ENCODE results near the gene CCN2.

CCN2 gene

DNA sequence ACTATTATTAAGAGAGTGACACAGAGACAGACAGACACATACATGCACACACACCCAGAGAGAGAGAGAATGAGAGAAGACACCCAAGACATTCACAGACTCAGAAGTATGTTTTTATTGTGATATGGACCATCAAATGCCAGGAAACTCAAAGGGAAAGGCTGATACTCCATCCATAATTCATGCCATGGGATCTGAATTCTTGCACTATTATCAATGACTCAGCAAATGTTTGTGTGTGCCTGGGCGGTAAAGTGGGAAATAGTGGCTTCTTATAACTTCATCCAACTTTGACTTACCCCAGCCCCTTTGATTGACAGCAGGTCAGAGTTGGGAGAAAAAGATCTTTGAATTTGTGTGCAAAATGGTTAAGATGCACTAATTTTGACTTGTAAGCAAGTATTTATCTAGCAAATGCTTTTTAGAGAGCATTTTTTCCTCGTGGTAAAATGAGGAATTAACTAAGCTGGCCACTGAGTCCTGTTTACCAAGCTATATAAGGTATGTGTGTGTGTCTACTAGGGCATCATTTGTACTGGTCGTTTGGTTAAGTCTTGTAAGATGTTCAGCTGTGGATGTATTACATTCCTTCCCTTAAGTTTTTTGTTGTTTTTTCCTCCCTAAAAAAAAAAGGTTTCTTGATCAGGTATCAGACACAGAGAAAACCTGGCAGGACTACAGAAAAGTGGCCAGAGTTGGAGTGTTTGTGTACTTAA is 3.0 kb upstream of the CCN2 start:
- ChIA-PET CTCF (interaction anchor here (1.6 kb wide), 1 partner anchor 12 kb away, joined by 6 read pairs; no protein-coding TSS in a partner anchor), POLR2A (no interaction called here)
- DNase-seq (ENCODE audit: extremely low spot score) = no peak
- TF ChIP-seq L3MBTL2 (conservative IDR thresholded peaks at IDR 0.05) = no peak
- TF ChIP-seq CTBP1 (IDR thresholded peaks at IDR 0.05; ENCODE audit: borderline replicate concordance) = no peak
- no peak for TF ChIP-seq SUZ12 (IDR thresholded peaks at IDR 0.05)
- TF ChIP-seq, protein P1, sequence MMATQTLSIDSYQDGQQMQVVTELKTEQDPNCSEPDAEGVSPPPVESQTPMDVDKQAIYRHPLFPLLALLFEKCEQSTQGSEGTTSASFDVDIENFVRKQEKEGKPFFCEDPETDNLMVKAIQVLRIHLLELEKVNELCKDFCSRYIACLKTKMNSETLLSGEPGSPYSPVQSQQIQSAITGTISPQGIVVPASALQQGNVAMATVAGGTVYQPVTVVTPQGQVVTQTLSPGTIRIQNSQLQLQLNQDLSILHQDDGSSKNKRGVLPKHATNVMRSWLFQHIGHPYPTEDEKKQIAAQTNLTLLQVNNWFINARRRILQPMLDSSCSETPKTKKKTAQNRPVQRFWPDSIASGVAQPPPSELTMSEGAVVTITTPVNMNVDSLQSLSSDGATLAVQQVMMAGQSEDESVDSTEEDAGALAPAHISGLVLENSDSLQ (IDR thresholded peaks at IDR 0.05) = peak; percentile 81

DNA sequence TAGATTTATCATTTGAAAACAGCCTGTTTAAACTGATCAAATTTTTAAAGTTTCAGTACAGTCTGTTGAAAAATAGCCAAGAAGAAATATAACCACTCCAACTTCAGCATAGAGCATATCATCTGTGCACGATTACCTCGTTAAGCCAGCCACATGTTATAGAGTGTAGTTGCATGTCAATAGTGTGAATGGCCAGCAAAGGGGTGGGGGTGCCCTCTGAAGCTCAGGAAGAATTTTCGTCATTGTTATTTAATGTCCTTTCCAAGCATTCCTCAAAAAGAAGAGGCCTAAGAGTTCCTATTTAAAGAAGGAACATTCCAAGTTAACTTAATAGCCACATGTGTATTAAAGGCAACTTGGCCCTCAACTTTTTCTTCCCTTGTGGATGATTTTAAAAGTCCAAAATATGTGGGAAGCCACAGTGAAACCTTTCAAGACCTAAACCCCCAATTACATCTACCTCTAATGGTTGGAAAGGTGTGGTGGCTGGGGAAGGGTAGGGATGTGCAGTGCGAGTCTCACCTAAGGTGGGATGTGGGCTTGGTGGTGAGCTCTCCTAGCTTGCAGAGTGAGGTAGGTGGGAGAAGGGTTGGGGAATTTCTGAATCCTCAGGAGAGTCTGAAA is 1.8 kb upstream of the CCN2 start:
- TF ChIP-seq FOXK2 (IDR thresholded peaks at IDR 0.05) (no peak), LEF1 (IDR thresholded peaks at IDR 0.05; ENCODE audit: borderline replicate concordance) (no peak), BHLHE40 (IDR thresholded peaks at IDR 0.05; ENCODE audit: borderline replicate concordance) (no peak), SUZ12 (IDR thresholded peaks at IDR 0.05) (no peak), NFRKB (IDR thresholded peaks at IDR 0.05) (no peak), SP1 (IDR thresholded peaks at IDR 0.05) (no peak), ARNT (IDR thresholded peaks at IDR 0.05) (no peak), HDGF (IDR thresholded peaks at IDR 0.05; ENCODE audit: borderline replicate concordance) (no peak), ELF4 (IDR thresholded peaks at IDR 0.05) (no peak), ZNF384 (IDR thresholded peaks at IDR 0.05) (no peak), TARDBP (IDR thresholded peaks at IDR 0.05) (no peak), CTBP1 (IDR thresholded peaks at IDR 0.05; ENCODE audit: borderline replicate concordance) (no peak)
- DNase-seq (ENCODE audit: extremely low spot score) = no peak
- ChIA-PET CTCF (interaction anchor here (1.1 kb wide), 1 partner anchor 38 kb away, joined by 4 read pairs; no protein-coding TSS in a partner anchor), POLR2A (no interaction called here)

DNA sequence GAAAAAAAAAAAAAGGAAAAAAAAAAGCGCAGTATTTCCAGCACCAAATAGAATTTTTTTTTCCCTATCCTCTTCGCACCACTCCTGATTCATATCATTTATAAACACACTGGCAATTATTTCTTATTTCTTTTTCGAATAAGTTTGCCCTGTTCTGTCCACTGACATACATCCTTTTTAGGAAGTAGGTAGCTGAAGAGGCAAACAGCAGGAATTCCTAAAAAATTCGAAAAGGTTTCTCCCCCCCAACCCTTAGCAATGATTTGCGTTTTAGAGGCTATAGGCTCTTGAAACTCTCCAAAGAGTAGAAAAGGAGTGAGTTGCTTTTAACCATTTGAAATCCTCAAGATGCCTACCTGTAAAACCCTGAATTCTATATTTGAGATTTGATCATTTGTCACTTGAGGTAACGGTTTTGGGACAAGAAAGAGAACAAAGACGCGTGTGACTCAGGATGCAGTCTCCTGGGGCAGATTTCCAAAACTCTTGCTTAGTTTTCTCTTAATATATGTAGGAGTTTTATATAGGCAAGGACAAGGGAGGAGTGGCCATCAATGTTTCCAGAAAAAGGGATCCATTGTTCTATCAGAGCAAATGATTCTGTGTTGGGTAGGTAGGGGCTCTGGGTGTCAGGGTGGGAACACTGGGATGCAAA is 531 bp upstream of the CCN2 start:
- CTCF ChIA-PET = interaction anchor here (0.6 to 2.3 kb wide), 7 partner anchors 8 to 266 kb away, joined by 3 to 7 read pairs (median 5); no protein-coding TSS in a partner anchor
- DNase-seq (ENCODE audit: extremely low spot score) = no peak
- POLR2A ChIA-PET = interaction anchor here (0.6 to 1.6 kb wide), 5 partner anchors 9 to 179 kb away, joined by 3 to 9 read pairs (median 3); no protein-coding TSS in a partner anchor
- peak; percentile 76; the same call in 1 of the 2 replicates for TF ChIP-seq ZNF384 (IDR thresholded peaks at IDR 0.05)
- no peak for TF ChIP-seq SP1 (IDR thresholded peaks at IDR 0.05)

DNA sequence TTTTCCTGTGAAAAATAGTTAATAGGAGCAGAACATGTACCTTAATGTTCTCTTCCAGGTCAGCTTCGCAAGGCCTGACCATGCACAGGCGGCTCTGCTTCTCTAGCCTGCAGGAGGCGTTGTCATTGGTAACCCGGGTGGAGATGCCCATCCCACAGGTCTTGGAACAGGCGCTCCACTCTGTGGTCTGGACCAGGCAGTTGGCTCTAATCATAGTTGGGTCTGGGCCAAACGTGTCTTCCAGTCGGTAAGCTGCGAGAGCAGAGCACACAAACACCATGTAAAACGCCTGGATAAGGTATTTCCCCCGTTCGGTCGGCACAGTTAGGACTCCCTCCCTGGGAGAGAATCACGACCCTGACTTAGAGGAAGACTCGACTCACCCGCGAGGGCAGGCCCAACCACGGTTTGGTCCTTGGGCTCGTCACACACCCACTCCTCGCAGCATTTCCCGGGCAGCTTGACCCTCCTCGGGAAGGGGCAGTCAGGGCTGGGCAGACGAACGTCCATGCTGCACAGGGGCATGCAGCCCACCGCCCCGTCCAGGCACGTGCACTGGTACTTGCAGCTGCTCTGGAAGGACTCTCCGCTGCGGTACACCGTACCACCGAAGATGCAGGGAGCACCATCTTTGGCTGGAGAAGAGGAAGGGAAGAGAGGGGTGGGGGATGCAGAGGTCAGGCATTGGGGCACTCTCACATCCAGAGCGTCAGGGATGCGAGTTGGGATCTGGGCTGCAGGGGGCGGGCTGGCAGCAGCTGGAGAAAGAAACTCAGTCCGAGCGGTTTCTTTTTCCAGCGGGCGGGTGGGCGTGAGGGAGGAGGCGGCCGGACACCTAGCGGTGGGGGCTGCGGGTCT is 1.0 kb downstream of the CCN2 start:
- POLR2A ChIA-PET = interaction anchor here (0.6 to 1.6 kb wide), 2 partner anchors 12 to 311 kb away, joined by 3 to 9 read pairs; no protein-coding TSS in a partner anchor
- CTCF ChIA-PET = interaction anchor here (1.0 to 2.3 kb wide), 3 partner anchors 11 to 212 kb away, joined by 3 to 7 read pairs (median 3); no protein-coding TSS in a partner anchor
- DNase-seq (ENCODE audit: extremely low spot score) = peak; percentile 85

DNA sequence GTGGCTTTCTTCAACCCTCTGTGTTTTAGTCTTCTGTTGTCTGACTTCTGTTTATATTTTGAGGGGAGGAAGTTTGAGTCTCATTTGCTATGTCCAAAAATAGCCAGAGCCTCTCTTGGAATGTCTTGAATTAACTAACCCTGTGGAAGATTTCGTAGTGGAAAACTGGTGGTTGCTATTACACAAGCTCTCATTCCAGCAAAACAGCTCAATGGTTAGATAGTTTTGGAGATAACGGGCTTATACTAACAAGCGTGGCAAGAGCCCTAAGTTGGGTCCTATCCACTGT is 1.6 kb downstream of the CCN2 start:
- no peak for TF ChIP-seq ELF4 (IDR thresholded peaks at IDR 0.05)
- DNase-seq (ENCODE audit: extremely low spot score) = no peak
- CTCF ChIA-PET = interaction anchor here (1.0 to 2.3 kb wide), 2 partner anchors 11 to 24 kb away, joined by 3 to 7 read pairs; no protein-coding TSS in a partner anchor
- POLR2A ChIA-PET = no interaction called here

More for the DNA sequence above, 1.0 kb downstream of the CCN2 start:
- no peak for TF ChIP-seq ELF4 (IDR thresholded peaks at IDR 0.05)
- TF ChIP-seq BHLHE40 (IDR thresholded peaks at IDR 0.05; ENCODE audit: borderline replicate concordance) = no peak
- TF ChIP-seq LEF1 (IDR thresholded peaks at IDR 0.05; ENCODE audit: borderline replicate concordance) = no peak
- no peak for TF ChIP-seq ZNF384 (IDR thresholded peaks at IDR 0.05)
- no peak for TF ChIP-seq NFRKB (IDR thresholded peaks at IDR 0.05)
- TF ChIP-seq TARDBP (IDR thresholded peaks at IDR 0.05) = no peak

DNA sequence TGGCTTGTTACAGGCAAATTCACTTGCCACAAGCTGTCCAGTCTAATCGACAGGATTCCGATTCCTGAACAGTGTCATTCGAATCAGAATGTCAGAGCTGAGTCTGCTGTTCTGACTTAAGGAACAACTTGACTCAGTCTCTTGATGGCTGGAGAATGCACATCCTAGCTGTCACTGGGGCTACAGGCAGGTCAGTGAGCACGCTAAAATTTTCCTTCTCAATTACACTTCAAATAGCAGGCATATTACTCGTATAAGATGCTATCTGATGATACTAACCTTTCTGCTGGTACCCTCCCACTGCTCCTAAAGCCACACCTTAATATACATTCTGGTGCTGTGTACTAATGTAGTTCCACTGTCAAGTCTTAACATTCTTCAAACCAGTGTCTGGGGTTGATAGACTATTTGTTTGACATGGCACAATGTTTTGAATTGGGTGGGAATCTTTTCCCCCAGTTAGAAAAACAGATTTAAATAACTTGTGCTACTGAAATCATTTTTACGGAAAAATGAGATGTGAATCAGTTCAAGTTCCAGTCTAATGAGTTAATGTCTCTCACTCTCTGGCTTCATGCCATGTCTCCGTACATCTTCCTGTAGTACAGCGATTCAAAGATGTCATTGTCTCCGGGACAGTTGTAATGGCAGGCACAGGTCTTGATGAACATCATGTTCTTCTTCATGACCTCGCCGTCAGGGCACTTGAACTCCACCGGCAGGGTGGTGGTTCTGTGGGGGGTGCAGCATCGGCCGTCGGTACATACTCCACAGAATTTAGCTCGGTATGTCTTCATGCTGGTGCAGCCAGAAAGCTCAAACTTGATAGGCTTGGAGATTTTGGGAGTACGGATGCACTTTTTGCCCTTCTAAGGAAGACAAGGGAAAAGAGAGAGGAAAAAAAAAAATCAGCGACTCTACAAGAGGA is 2.2 kb downstream of the CCN2 start:
- CTCF ChIA-PET = interaction anchor here (0.7 to 2.3 kb wide), 3 partner anchors 12 to 780 kb away, joined by 3 to 7 read pairs (median 3); no protein-coding TSS in a partner anchor
- POLR2A ChIA-PET = no interaction called here
- no peak for TF ChIP-seq L3MBTL2 (conservative IDR thresholded peaks at IDR 0.05)
- TF ChIP-seq LEF1 (IDR thresholded peaks at IDR 0.05; ENCODE audit: borderline replicate concordance) = no peak
- TF ChIP-seq SP1 (IDR thresholded peaks at IDR 0.05) = no peak
- no peak for TF ChIP-seq FOXK2 (IDR thresholded peaks at IDR 0.05)
- no peak for TF ChIP-seq HDGF (IDR thresholded peaks at IDR 0.05; ENCODE audit: borderline replicate concordance)
- TF ChIP-seq, protein P1 (IDR thresholded peaks at IDR 0.05) = no peak
- TF ChIP-seq BHLHE40 (IDR thresholded peaks at IDR 0.05; ENCODE audit: borderline replicate concordance) = no peak
- TF ChIP-seq ZNF384 (IDR thresholded peaks at IDR 0.05) = no peak
- TF ChIP-seq TARDBP (IDR thresholded peaks at IDR 0.05) = no peak
- no peak for TF ChIP-seq FOXM1 (IDR thresholded peaks at IDR 0.05; ENCODE audit: borderline replicate concordance)
- DNase-seq (ENCODE audit: extremely low spot score) = no peak

Measured in HEK293T (cell line).